ENCODE measurements around the gene TSPAN14.

The TSPAN14 gene

GRCh38 chr10:80500572-80501380, 46.7 kb downstream of the TSPAN14 start:
- DNase-seq (ENCODE audit: low read depth, low spot score), result no peak

GRCh38 chr10:80501381-80501912, 47.3 kb downstream of the TSPAN14 start:
- peak overlapping the region; percentile 99 for H3K27ac ChIP-seq
- no peak for DNase-seq (ENCODE audit: low read depth, low spot score)

More at GRCh38 chr10:80500572-80501380, 46.7 kb downstream of the TSPAN14 start:
- peak overlapping the region; percentile 99 for H3K27ac ChIP-seq

GRCh38 chr10:80501913-80502521, 47.9 kb downstream of the TSPAN14 start:
- H3K27ac ChIP-seq, result peak overlapping the region; percentile 99
- DNase-seq (ENCODE audit: low read depth, low spot score), result no peak

GRCh38 chr10:80502621-80503583, 48.8 kb downstream of the TSPAN14 start:
- H3K27ac ChIP-seq, result peak overlapping the region; percentile 99
- DNase-seq (ENCODE audit: low read depth, low spot score), result no peak

- DNase-seq (ENCODE audit: low read depth, low spot score), result no peak
- H3K27ac ChIP-seq, result peak overlapping the region; percentile 99
Observed at GRCh38 chr10:80503584-80504157, 49.6 kb downstream of the TSPAN14 start.

- DNase-seq (ENCODE audit: low read depth, low spot score), result no peak
- peak overlapping the region; percentile 99 for H3K27ac ChIP-seq
Observed at GRCh38 chr10:80504158-80504811, 50.2 kb downstream of the TSPAN14 start.

GRCh38 chr10:80504897-80505465, 50.9 kb downstream of the TSPAN14 start:
- peak overlapping the region; percentile 99 for H3K27ac ChIP-seq
- no peak for DNase-seq (ENCODE audit: low read depth, low spot score)

GRCh38 chr10:80506189-80506575, 52.1 kb downstream of the TSPAN14 start:
- H3K27ac ChIP-seq, result peak overlapping the region; percentile 99
- DNase-seq (ENCODE audit: low read depth, low spot score), result peak; percentile 86

GRCh38 chr10:80506836-80507487, 52.9 kb downstream of the TSPAN14 start:
- peak overlapping the region; percentile 99 for H3K27ac ChIP-seq
- DNase-seq (ENCODE audit: low read depth, low spot score), result no peak

- H3K27ac ChIP-seq, result peak overlapping the region; percentile 99
- DNase-seq (ENCODE audit: low read depth, low spot score), result no peak
Observed at GRCh38 chr10:80509108-80509402, 54.9 kb downstream of the TSPAN14 start.

GRCh38 chr10:80509403-80510161, 55.5 kb downstream of the TSPAN14 start:
- DNase-seq (ENCODE audit: low read depth, low spot score), result no peak
- peak overlapping the region; percentile 99 for H3K27ac ChIP-seq

- H3K27ac ChIP-seq, result no peak overlapping the region
- no peak for DNase-seq (ENCODE audit: low read depth, low spot score)
Observed at GRCh38 chr10:80512031-80512526, 58.0 kb downstream of the TSPAN14 start.

- no peak for DNase-seq (ENCODE audit: low read depth, low spot score)
Observed at GRCh38 chr10:80513106-80513505, 59.0 kb downstream of the TSPAN14 start.

GRCh38 chr10:80515511-80515910, 61.4 kb downstream of the TSPAN14 start:
- no peak for DNase-seq (ENCODE audit: low read depth, low spot score)
- H3K27ac ChIP-seq, result no peak overlapping the region

More at GRCh38 chr10:80513106-80513505, 59.0 kb downstream of the TSPAN14 start:
- no peak overlapping the region for H3K27ac ChIP-seq

GRCh38 chr10:80515941-80516340, 61.8 kb downstream of the TSPAN14 start:
- no peak for DNase-seq (ENCODE audit: low read depth, low spot score)
- no peak overlapping the region for H3K27ac ChIP-seq

- DNase-seq (ENCODE audit: low read depth, low spot score), result no peak
- no peak overlapping the region for H3K27ac ChIP-seq
Observed at GRCh38 chr10:80516506-80517075, 62.5 kb downstream of the TSPAN14 start.

GRCh38 chr10:80517416-80518142, 63.5 kb downstream of the TSPAN14 start:
- no peak overlapping the region for H3K27ac ChIP-seq

More at GRCh38 chr10:80517416-80518142, 63.5 kb downstream of the TSPAN14 start:
- no peak for DNase-seq (ENCODE audit: low read depth, low spot score)

Data from epithelial cell of prostate (primary cell).